CD14-positive monocyte (primary cell): Measurements from ENCODE around the gene RWDD4. TPM values are rescaled to one million over a fixed set of nuclear protein-coding genes. Genes with fewer than 3 reads are reported as not detected.

Experiments
- DNase-seq, 3 donors: peaks; one replicate each; pipeline ENCODE4 v3.0.0-alpha.2; 2011 to 2022
- H2AFZ ChIP-seq: 2 replicates; pipeline ENCODE4 v1.6.0; 2012; ENCODE audit warnings: mild to moderate bottlenecking, low read depth, low read length, inconsistent platforms; ENCODE audit not compliant: insufficient read depth, poor library complexity, severe bottlenecking
- H3K27ac ChIP-seq, 2 donors: 1 replicate in 1 of 2; 2 replicates in 1 of 2; pipeline ENCODE4 v1.5.1; 2012 to 2013; ENCODE audit warnings: low read length in 2 of 2, control low read depth in 1 of 2, inconsistent platforms in 1 of 2, low read depth in 1 of 2, mild to moderate bottlenecking in 1 of 2
- H3K27me3 ChIP-seq, 2 donors: one replicate each; pipeline versions ENCODE4 v1.6.0 to v1.6.1; 2011 to 2013; ENCODE audit warnings: low read length in 2 of 2; ENCODE audit not compliant: control insufficient read depth in 2 of 2, insufficient read depth in 2 of 2
- H3K36me3 ChIP-seq, 2 donors: replicated peaks in 1 of 2; 1 replicate in 1 of 2; 2 replicates in 1 of 2; pipeline versions ENCODE4 v1.5.1 to v1.6.1; 2012 to 2013; ENCODE audit warnings: low read length in 2 of 2, control low read depth in 1 of 2, inconsistent platforms in 1 of 2, mild to moderate bottlenecking in 1 of 2; ENCODE audit not compliant: insufficient read depth in 2 of 2, control insufficient read depth in 1 of 2
- H3K4me1 ChIP-seq, 2 donors: 1 replicate in 1 of 2; 2 replicates in 1 of 2; pipeline versions ENCODE4 v1.5.1 to v1.6.1; 2012 to 2013; ENCODE audit warnings: low read length in 2 of 2, control low read depth in 1 of 2, inconsistent platforms in 1 of 2, mild to moderate bottlenecking in 1 of 2, moderate library complexity in 1 of 2; ENCODE audit not compliant: insufficient read depth in 2 of 2, control insufficient read depth in 1 of 2
- H3K4me2 ChIP-seq: replicated peaks from 2 replicates; pipeline ENCODE3; 2012; ENCODE audit warnings: low read length, moderate library complexity, mild to moderate bottlenecking; ENCODE audit not compliant: poor library complexity, severe bottlenecking; ENCODE audit errors: extremely low read depth
- H3K4me3 ChIP-seq, 3 experiments: fragments of 200-600 bp in 1 of 3; sonication (generic) in 1 of 3; replicated peaks in 1 of 3; 1 replicate in 2 of 3; 2 replicates in 1 of 3; pipeline ENCODE4 v1.5.1; 2011 to 2013; ENCODE audit warnings: low read length in 3 of 3, mild to moderate bottlenecking in 3 of 3, control low read depth in 2 of 3, low read depth in 2 of 3, inconsistent platforms in 1 of 3, moderate library complexity in 1 of 3
- H3K79me2 ChIP-seq: 2 replicates; pipeline ENCODE4 v1.6.0; 2012; ENCODE audit warnings: mild to moderate bottlenecking, control low read depth, inconsistent platforms, low read length, moderate library complexity; ENCODE audit not compliant: insufficient read depth
- H3K9ac ChIP-seq: 2 replicates; pipeline ENCODE4 v1.6.0; 2017; ENCODE audit warnings: low read length, mild to moderate bottlenecking; ENCODE audit not compliant: insufficient read depth, poor library complexity, severe bottlenecking
- H3K9me3 ChIP-seq, 2 donors: replicated peaks in 1 of 2; 1 replicate in 1 of 2; 2 replicates in 1 of 2; pipeline versions ENCODE4 v1.5.1 to v1.6.1; 2012 to 2013; ENCODE audit warnings: low read length in 2 of 2, control low read depth in 1 of 2; ENCODE audit not compliant: control insufficient read depth in 1 of 2, insufficient read depth in 1 of 2
- H4K20me1 ChIP-seq: 2 replicates; pipeline ENCODE4 v1.6.0; 2012; ENCODE audit warnings: mild to moderate bottlenecking, low read length, control low read depth, moderate library complexity; ENCODE audit not compliant: insufficient read depth
- H3K27ac Mint-ChIP-seq, 7 donors: one replicate each; pipeline ENCODE4 v1.8.0; 2020; ENCODE audit warnings: mild to moderate bottlenecking in 7 of 7, mixed read lengths in 7 of 7, moderate library complexity in 6 of 7, inconsistent platforms in 2 of 7
- H3K27me3 Mint-ChIP-seq, 3 donors: one replicate each; pipeline ENCODE4 v1.8.0; 2021 to 2022; ENCODE audit warnings: low read depth in 3 of 3, mild to moderate bottlenecking in 3 of 3, mixed read lengths in 3 of 3, moderate library complexity in 3 of 3, inconsistent platforms in 1 of 3
- H3K36me3 Mint-ChIP-seq, 2 donors: one replicate each; pipeline ENCODE4 v1.8.0; 2020; ENCODE audit warnings: mixed read lengths in 2 of 2, inconsistent platforms in 1 of 2, mild to moderate bottlenecking in 1 of 2
- H3K4me1 Mint-ChIP-seq: one replicate; pipeline ENCODE4 v1.8.0; 2020; ENCODE audit warnings: mild to moderate bottlenecking, mixed read lengths
- H3K4me3 Mint-ChIP-seq, 2 donors: one replicate each; pipeline ENCODE4 v1.8.0; 2020; ENCODE audit warnings: mild to moderate bottlenecking in 2 of 2, mixed read lengths in 2 of 2, moderate library complexity in 1 of 2
- H3K9me3 Mint-ChIP-seq, 7 donors: one replicate each; pipeline ENCODE4 v1.8.0; 2020 to 2022; ENCODE audit warnings: mixed read lengths in 7 of 7, mild to moderate bottlenecking in 6 of 7, moderate library complexity in 6 of 7, inconsistent platforms in 2 of 7
- CTCF ChIP-seq: fragments of 200-600 bp; IDR thresholded peaks from one replicate; pipeline ENCODE4 v1.8.0; 2022; ENCODE audit warnings: antibody characterized with exemption, mild to moderate bottlenecking
- WGBS: methylation state at CpG from one replicate; pipeline ENCODE4 v1.1.5; 2013; ENCODE audit warnings: missing lambda C conversion rate; ENCODE audit not compliant: insufficient coverage; 5-methylcytosine and 5-hydroxymethylcytosine counted together
- intact Hi-C, 2 donors: fragments of 100-400 bp; cut with micrococcal nuclease; formaldehyde crosslinking; loops; one replicate each; pipeline versions ENCODE4 v1.15.0 to v1.15.1; 2023
- polyA plus RNA-seq, 3 donors: library from polyadenylated mRNA; depleted of rRNA in 1 of 3; unstranded in 2 of 3; stranded (reverse) in 1 of 3; fragments of 300-500 nt in 2 of 3; fragments of >200 nt in 1 of 3; fragmentation: Illumina TruSeq in 2 of 3; gene quantifications; 1 replicate in 2 of 3; 2 replicates in 1 of 3; pipeline ENCODE4 v1.2.3, GENCODE V29; 2012 to 2021

RWDD4 gene
- polyA plus RNA-seq, 3 donors: 4.4 to 21.2 (median 16.5) TPM

- TF ChIP-seq CTCF: no peak
- no peaks in the 10 kb centered on the region for H3K79me2 ChIP-seq
- Mint-ChIP-seq H3K9me3 (no peaks in the 10 kb centered on the region), H3K27me3 (peaks cover 0 to 2% (median 1%) of the 10 kb centered on the region in 3 donors), H3K4me1 (no peaks in the 10 kb centered on the region), H3K4me3 (no peak overlapping the region), H3K27ac (no peak overlapping the region), H3K36me3 (peaks cover 0 to 7% of the 10 kb centered on the region in 2 donors)
- no peak overlapping the region for H2AFZ ChIP-seq
- H3K36me3 ChIP-seq: no peaks in the 10 kb centered on the region
- no peak for DNase-seq
- intact Hi-C loops: no loop called here
- H4K20me1 ChIP-seq: no peaks in the 10 kb centered on the region
- no peak overlapping the region for H3K27ac ChIP-seq
- H3K4me2 ChIP-seq: no peak overlapping the region
- no peak overlapping the region for H3K4me3 ChIP-seq
- no peaks in the 10 kb centered on the region for H3K9me3 ChIP-seq
- no peaks in the 10 kb centered on the region for H3K4me1 ChIP-seq
- 57% methylated on average over 6 of the region's 10 CpGs for WGBS
- H3K9ac ChIP-seq: no peak overlapping the region
- H3K27me3 ChIP-seq: no peaks in the 10 kb centered on the region
Observed at GRCh38 chr4:183635321-183635720, 23.7 kb downstream of the RWDD4 start.

DNA sequence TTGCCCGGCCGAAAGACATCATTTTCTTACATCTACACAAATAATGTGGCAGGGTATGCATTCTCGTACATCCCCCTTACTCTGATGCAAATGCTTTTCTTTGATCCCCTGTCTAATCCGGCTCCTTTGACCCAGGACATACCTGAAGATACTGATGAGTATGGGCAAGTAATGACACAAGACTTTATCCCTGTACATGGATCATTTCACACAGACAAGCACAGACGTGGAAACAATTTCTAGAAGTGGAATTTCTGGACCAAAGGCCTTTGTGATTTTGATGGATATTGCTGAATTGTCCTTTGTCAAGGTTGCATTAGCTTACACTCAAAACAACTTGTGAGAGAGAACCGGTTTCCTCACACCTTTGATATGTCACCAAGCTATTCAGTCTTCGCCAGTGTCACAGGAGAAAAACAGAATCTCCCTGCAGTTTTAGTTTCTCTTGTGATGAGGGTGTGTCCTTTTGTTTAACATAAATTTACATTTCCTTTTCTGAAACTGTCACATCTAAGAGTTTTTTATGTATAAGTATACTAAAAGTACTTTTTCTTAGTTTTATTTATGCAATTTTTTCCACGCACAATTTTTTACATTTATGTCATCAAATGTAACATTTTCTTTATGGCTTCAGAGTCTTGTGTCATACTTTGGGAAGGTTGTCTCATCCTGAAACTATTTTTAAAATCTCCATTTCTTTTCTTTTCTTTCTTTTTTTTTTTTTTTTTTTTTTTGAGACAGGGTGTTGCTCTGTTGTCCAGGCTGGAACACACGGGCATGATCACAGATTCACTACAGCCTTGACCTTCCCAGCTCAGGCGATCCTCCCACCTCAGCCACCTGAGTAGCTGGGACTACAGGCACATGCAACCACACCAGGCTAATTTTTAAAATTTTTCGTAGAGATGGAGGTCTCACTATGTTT, 25.2 kb downstream of the RWDD4 start:
- H3K9me3 Mint-ChIP-seq: no peaks in the 10 kb centered on the region
- H3K36me3 Mint-ChIP-seq: peaks cover 0 to 1% of the 10 kb centered on the region in 2 donors
- H3K4me3 ChIP-seq: no peak overlapping the region
- WGBS: 96% methylated on average over 5 of the region's 11 CpGs
- H3K79me2 ChIP-seq: no peaks in the 10 kb centered on the region
- H3K4me1 Mint-ChIP-seq: no peaks in the 10 kb centered on the region
- no peaks in the 10 kb centered on the region for H3K4me1 ChIP-seq
- H3K4me3 Mint-ChIP-seq: no peak overlapping the region
- H3K9me3 ChIP-seq: no peaks in the 10 kb centered on the region
- TF ChIP-seq CTCF: no peak
- no peak overlapping the region for H2AFZ ChIP-seq
- no peak overlapping the region for H3K4me2 ChIP-seq
- no peak for DNase-seq
- H3K27ac ChIP-seq: no peak overlapping the region
- no peak overlapping the region for H3K27ac Mint-ChIP-seq
- H3K9ac ChIP-seq: no peak overlapping the region
- H3K27me3 ChIP-seq: no peaks in the 10 kb centered on the region
- H4K20me1 ChIP-seq: no peaks in the 10 kb centered on the region
- no peaks in the 10 kb centered on the region for H3K36me3 ChIP-seq
- peaks cover 0 to 2% (median 1%) of the 10 kb centered on the region in 3 donors for H3K27me3 Mint-ChIP-seq
- intact Hi-C loops: no loop called here
